ENCODE data around the gene CTNNA3.

The CTNNA3 gene

DNA sequence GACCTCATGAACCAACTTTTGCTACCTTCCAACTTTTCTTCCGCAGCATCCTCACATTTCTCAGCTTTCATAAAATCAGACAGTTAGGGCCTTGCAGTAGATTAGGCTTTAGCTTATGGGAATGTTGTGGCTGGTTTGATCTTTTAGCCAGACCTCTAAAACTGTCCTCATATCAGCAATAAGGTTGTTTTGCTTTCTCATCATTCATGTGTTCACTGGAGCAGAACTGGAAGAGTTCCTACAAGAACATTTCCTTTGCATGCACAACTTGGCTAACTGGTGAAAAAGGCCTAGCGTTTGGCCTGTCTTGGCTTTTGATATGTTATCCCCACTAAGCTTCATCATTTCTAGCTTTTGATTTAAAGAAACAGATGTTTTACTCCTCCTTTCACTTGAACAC lies 900.1 kb downstream of the CTNNA3 start:
- no peak overlapping the region for H3K27ac ChIP-seq (ENCODE audit: insufficient read depth, low read length, poor library complexity, severe bottlenecking)
- H3K9me3 ChIP-seq (ENCODE audit: control insufficient read depth, low read length): no peaks in the 10 kb centered on the region
- no peaks in the 10 kb centered on the region for H3K4me1 ChIP-seq (ENCODE audit: control insufficient read depth, insufficient read depth, low read length, poor library complexity, severe bottlenecking)
- DNase-seq: no peak
- no peaks in the 10 kb centered on the region for H3K27me3 ChIP-seq (replicated peaks; ENCODE audit: control insufficient read depth, insufficient read depth, low read length, poor library complexity, severe bottlenecking)
- H3K4me3 ChIP-seq (ENCODE audit: insufficient read depth, low read depth, low read length, poor library complexity, severe bottlenecking): no peak overlapping the region
- no peaks in the 10 kb centered on the region for H3K36me3 ChIP-seq (ENCODE audit: control insufficient read depth, insufficient read depth, low read length)

DNA sequence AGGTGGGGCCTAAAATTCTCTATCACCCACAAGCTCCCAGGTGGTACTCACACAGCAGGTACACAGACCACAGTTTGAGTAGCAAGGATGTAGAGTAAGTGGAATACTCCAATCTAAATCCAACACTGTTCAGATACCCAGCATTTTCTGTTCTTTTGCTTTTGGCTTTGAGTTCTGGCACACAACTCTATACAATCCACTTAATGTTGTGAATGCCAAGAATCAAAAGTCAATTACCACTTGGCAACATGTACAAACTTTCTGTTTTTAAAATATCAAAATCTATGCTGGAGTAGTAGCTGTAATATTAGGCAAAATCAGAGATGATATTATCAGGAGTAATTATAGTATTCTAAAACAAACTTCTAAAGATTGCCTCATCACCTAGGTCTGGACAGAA lies 903.6 kb downstream of the CTNNA3 start:
- no peak for DNase-seq
- no peaks in the 10 kb centered on the region for H3K27me3 ChIP-seq (replicated peaks; ENCODE audit: control insufficient read depth, insufficient read depth, low read length, poor library complexity, severe bottlenecking)
- H3K36me3 ChIP-seq (ENCODE audit: control insufficient read depth, insufficient read depth, low read length): no peaks in the 10 kb centered on the region
- H3K4me3 ChIP-seq (ENCODE audit: insufficient read depth, low read depth, low read length, poor library complexity, severe bottlenecking): no peak overlapping the region
- H3K27ac ChIP-seq (ENCODE audit: insufficient read depth, low read length, poor library complexity, severe bottlenecking): no peak overlapping the region
- H3K4me1 ChIP-seq (ENCODE audit: control insufficient read depth, insufficient read depth, low read length, poor library complexity, severe bottlenecking): no peaks in the 10 kb centered on the region
- H3K9me3 ChIP-seq (ENCODE audit: control insufficient read depth, low read length): no peaks in the 10 kb centered on the region

DNA sequence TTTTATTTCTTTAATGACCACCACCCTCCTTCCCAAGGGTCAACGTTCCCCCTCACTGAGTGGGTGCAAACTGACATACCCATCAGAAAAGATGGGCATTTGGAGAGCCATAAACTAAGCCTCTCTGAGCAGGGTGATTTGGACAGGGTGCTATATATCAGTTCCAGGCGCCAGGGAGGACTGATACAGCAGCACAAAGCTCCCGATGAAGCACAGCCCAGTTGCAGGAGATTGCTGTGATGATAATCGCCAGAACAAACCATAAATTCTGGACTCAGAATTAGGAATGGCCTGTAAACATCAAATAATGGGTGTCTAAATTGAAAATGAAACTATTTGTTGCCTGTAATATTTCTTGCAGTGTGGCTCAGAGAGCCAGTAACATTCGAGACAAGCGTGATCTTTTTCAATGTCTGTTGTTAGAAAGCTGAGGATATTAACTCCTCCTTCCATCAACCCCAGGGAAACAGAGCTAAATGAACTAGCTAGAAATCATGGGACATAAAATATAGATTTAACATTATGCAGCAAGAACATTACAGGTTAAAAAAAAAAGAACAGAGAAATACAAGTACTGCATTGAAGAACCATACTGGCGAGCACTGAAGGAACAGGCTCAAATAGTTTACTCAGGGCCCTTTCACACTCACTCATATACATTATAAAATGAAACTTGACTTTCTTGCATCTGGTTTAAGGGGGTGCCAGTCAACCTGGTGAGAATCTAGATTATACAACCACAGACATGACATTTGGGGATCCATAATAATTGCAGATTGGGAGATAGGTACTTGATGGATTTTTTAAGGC lies 907.6 kb downstream of the CTNNA3 start:
- Histone ChIP-seq H3K4me1 (ENCODE audit: control insufficient read depth, insufficient read depth, low read length, poor library complexity, severe bottlenecking) (no peaks in the 10 kb centered on the region), H3K4me3 (ENCODE audit: insufficient read depth, low read depth, low read length, poor library complexity, severe bottlenecking) (no peak overlapping the region), H3K27me3 (replicated peaks; ENCODE audit: control insufficient read depth, insufficient read depth, low read length, poor library complexity, severe bottlenecking) (no peaks in the 10 kb centered on the region), H3K27ac (ENCODE audit: insufficient read depth, low read length, poor library complexity, severe bottlenecking) (no peak overlapping the region), H3K9me3 (ENCODE audit: control insufficient read depth, low read length) (no peaks in the 10 kb centered on the region), H3K36me3 (ENCODE audit: control insufficient read depth, insufficient read depth, low read length) (no peaks in the 10 kb centered on the region)
- DNase-seq: no peak

DNA sequence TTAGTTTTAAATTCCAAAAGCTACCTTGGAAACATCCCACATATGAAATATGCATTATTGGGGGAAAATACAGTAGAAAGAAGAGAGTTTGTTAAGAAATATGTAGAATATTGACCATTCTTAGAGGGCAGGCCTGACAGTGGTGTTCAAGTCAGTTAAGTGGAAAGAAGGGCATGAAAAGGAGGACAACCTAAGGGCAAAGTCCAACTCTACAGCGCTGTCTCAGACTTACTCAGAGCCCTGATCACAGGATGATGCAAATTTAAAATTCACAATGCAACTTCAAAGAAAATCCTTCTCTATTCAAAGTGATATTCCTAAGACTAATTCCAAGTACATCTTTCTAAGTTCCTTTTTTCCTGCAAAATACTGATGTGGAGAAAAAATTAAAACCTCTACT lies 909.3 kb downstream of the CTNNA3 start:
- no peaks in the 10 kb centered on the region for H3K9me3 ChIP-seq (ENCODE audit: control insufficient read depth, low read length)
- no peaks in the 10 kb centered on the region for H3K27me3 ChIP-seq (replicated peaks; ENCODE audit: control insufficient read depth, insufficient read depth, low read length, poor library complexity, severe bottlenecking)
- H3K4me1 ChIP-seq (ENCODE audit: control insufficient read depth, insufficient read depth, low read length, poor library complexity, severe bottlenecking): no peaks in the 10 kb centered on the region
- no peaks in the 10 kb centered on the region for H3K36me3 ChIP-seq (ENCODE audit: control insufficient read depth, insufficient read depth, low read length)
- H3K4me3 ChIP-seq (ENCODE audit: insufficient read depth, low read depth, low read length, poor library complexity, severe bottlenecking): no peak overlapping the region
- no peak for DNase-seq
- H3K27ac ChIP-seq (ENCODE audit: insufficient read depth, low read length, poor library complexity, severe bottlenecking): no peak overlapping the region

DNA sequence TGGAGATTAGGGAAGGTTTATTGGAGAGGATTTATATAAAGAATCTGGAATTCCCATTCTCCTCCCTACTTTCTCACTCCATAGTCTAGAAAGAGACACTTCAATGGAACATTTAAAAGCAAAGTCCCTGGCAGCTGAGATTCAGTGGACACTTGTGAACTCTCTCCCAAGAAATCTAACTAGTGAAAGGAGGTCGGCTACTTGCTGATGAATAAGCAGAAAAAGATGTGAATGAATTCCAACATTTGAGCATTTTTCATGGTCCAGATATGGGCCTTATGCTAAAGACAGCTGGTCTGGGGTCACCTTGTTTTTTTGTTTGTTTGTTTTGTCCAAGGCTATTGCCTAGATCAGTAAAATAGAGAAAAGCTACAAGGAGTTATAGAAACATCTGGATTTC lies 911.2 kb downstream of the CTNNA3 start:
- no peak for DNase-seq
- no peaks in the 10 kb centered on the region for H3K27me3 ChIP-seq (replicated peaks; ENCODE audit: control insufficient read depth, insufficient read depth, low read length, poor library complexity, severe bottlenecking)
- no peak overlapping the region for H3K4me3 ChIP-seq (ENCODE audit: insufficient read depth, low read depth, low read length, poor library complexity, severe bottlenecking)
- no peaks in the 10 kb centered on the region for H3K36me3 ChIP-seq (ENCODE audit: control insufficient read depth, insufficient read depth, low read length)
- H3K9me3 ChIP-seq (ENCODE audit: control insufficient read depth, low read length): no peaks in the 10 kb centered on the region
- H3K27ac ChIP-seq (ENCODE audit: insufficient read depth, low read length, poor library complexity, severe bottlenecking): no peak overlapping the region
- no peaks in the 10 kb centered on the region for H3K4me1 ChIP-seq (ENCODE audit: control insufficient read depth, insufficient read depth, low read length, poor library complexity, severe bottlenecking)

DNA sequence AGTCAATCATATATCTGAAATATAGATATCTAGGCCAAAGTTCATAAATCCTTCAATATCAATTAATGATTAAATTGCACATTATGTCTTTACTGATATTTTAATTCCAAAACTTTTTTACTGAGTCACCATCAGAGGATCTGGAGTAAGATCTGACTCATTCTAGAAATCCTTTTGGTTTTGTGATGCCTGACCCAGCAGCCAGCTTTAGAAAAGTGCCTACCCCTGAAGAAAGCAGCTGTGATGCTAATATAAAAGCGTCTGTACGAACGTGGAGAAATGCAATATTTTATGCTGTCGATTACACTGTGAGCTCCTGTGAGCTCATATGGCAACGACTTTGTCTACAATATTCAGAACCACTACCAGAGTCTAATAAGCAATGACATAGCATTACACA lies 912.7 kb downstream of the CTNNA3 start:
- H3K27me3 ChIP-seq (replicated peaks; ENCODE audit: control insufficient read depth, insufficient read depth, low read length, poor library complexity, severe bottlenecking): no peaks in the 10 kb centered on the region
- no peak overlapping the region for H3K4me3 ChIP-seq (ENCODE audit: insufficient read depth, low read depth, low read length, poor library complexity, severe bottlenecking)
- no peak overlapping the region for H3K27ac ChIP-seq (ENCODE audit: insufficient read depth, low read length, poor library complexity, severe bottlenecking)
- no peaks in the 10 kb centered on the region for H3K4me1 ChIP-seq (ENCODE audit: control insufficient read depth, insufficient read depth, low read length, poor library complexity, severe bottlenecking)
- no peaks in the 10 kb centered on the region for H3K9me3 ChIP-seq (ENCODE audit: control insufficient read depth, low read length)
- H3K36me3 ChIP-seq (ENCODE audit: control insufficient read depth, insufficient read depth, low read length): no peaks in the 10 kb centered on the region
- DNase-seq: no peak

DNA sequence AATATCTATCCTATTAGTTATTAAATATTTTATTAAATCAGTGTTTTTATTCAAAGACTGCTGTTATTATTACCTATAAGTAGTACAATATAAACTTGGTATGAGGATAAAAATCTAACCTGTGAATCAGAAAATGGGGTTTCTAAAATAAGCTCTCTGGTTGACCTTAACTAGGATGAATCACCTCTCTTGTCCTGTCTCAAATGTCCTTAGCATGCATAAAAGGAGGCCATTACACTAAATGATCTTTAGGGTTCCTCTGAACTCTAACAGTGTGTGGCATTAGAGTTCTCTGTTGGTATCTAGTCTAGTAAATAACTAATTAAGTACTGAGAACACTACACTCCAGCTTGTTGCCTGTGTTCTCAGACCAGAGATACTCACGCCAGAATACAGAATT lies 913.2 kb downstream of the CTNNA3 start:
- Histone ChIP-seq H3K4me1 (ENCODE audit: control insufficient read depth, insufficient read depth, low read length, poor library complexity, severe bottlenecking) (no peaks in the 10 kb centered on the region), H3K36me3 (ENCODE audit: control insufficient read depth, insufficient read depth, low read length) (no peaks in the 10 kb centered on the region), H3K9me3 (ENCODE audit: control insufficient read depth, low read length) (no peaks in the 10 kb centered on the region), H3K27ac (ENCODE audit: insufficient read depth, low read length, poor library complexity, severe bottlenecking) (no peak overlapping the region), H3K27me3 (replicated peaks; ENCODE audit: control insufficient read depth, insufficient read depth, low read length, poor library complexity, severe bottlenecking) (no peaks in the 10 kb centered on the region), H3K4me3 (ENCODE audit: insufficient read depth, low read depth, low read length, poor library complexity, severe bottlenecking) (no peak overlapping the region)
- DNase-seq: no peak

DNA sequence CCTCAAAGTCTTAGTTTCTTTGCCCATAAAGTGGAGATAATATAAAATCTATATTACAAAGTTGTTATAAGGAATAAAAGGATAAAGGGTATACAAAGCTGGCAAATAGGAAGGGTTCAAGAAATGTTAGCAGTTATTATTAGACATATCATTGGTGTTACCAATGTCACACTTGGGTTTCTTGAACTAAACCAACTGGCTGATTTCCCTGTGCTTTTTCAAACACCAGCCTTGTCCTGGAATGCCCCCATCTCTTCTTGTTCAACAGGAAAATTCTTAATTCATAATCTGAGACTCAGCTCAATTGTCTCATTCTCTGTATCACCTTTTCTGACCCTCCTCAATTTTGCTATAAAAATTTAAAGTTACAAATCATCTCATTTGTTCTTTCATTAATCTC lies 913.9 kb downstream of the CTNNA3 start:
- H3K9me3 ChIP-seq (ENCODE audit: control insufficient read depth, low read length): no peaks in the 10 kb centered on the region
- no peak overlapping the region for H3K27ac ChIP-seq (ENCODE audit: insufficient read depth, low read length, poor library complexity, severe bottlenecking)

DNA sequence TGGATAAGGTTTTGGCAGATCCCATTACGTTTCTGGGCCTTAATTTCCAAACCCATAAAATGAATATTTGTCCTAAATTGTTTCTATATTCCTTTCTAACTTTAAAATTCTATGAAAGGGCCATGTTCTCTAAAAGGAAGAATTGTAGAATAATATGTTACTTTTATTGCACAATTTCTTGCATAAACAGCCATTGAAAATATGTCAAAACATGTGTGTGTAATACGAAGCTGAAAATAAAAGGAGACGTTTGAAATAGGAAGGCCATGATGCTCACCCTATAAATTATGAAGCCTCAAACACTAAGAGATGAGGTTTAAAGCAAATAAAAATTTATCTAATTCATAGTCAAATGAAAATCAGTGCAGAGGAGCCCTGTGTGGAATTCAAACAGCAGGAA lies 915.2 kb downstream of the CTNNA3 start:
- Histone ChIP-seq H3K36me3 (ENCODE audit: control insufficient read depth, insufficient read depth, low read length) (no peaks in the 10 kb centered on the region), H3K27me3 (replicated peaks; ENCODE audit: control insufficient read depth, insufficient read depth, low read length, poor library complexity, severe bottlenecking) (no peaks in the 10 kb centered on the region), H3K4me1 (ENCODE audit: control insufficient read depth, insufficient read depth, low read length, poor library complexity, severe bottlenecking) (no peaks in the 10 kb centered on the region), H3K4me3 (ENCODE audit: insufficient read depth, low read depth, low read length, poor library complexity, severe bottlenecking) (no peak overlapping the region), H3K27ac (ENCODE audit: insufficient read depth, low read length, poor library complexity, severe bottlenecking) (no peak overlapping the region), H3K9me3 (ENCODE audit: control insufficient read depth, low read length) (no peaks in the 10 kb centered on the region)
- DNase-seq: no peak

More for the DNA sequence above, 913.9 kb downstream of the CTNNA3 start:
- H3K36me3 ChIP-seq (ENCODE audit: control insufficient read depth, insufficient read depth, low read length): no peaks in the 10 kb centered on the region
- no peak for DNase-seq
- no peak overlapping the region for H3K4me3 ChIP-seq (ENCODE audit: insufficient read depth, low read depth, low read length, poor library complexity, severe bottlenecking)
- H3K27me3 ChIP-seq (replicated peaks; ENCODE audit: control insufficient read depth, insufficient read depth, low read length, poor library complexity, severe bottlenecking): no peaks in the 10 kb centered on the region
- no peaks in the 10 kb centered on the region for H3K4me1 ChIP-seq (ENCODE audit: control insufficient read depth, insufficient read depth, low read length, poor library complexity, severe bottlenecking)

DNA sequence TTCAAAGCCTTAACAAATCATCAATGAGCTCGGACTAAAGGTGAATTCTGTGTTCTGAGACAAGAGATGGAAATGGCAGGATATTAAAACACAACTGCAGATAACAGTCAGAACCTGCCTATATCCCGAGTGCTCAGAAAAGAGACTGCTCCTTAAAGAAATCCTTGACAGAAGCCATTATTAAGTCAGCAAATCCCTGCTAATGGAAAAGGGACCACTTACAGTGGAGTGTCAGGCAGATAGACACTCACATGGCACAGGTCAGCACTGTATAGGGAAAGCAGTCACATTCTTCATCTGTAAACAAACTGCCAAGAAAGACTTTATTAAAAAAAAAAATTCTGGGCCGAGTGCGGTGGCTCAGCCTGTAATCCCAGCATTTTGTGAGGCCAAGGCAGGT lies 917.6 kb downstream of the CTNNA3 start:
- no peaks in the 10 kb centered on the region for H3K27me3 ChIP-seq (replicated peaks; ENCODE audit: control insufficient read depth, insufficient read depth, low read length, poor library complexity, severe bottlenecking)
- H3K36me3 ChIP-seq (ENCODE audit: control insufficient read depth, insufficient read depth, low read length): no peaks in the 10 kb centered on the region
- no peak overlapping the region for H3K27ac ChIP-seq (ENCODE audit: insufficient read depth, low read length, poor library complexity, severe bottlenecking)
- H3K4me3 ChIP-seq (ENCODE audit: insufficient read depth, low read depth, low read length, poor library complexity, severe bottlenecking): no peak overlapping the region
- H3K9me3 ChIP-seq (ENCODE audit: control insufficient read depth, low read length): no peaks in the 10 kb centered on the region
- DNase-seq: no peak
- H3K4me1 ChIP-seq (ENCODE audit: control insufficient read depth, insufficient read depth, low read length, poor library complexity, severe bottlenecking): no peaks in the 10 kb centered on the region
